PC-3 (cell line): ENCODE data around the gene ANKFN1.

Experiments
- EZH2 ChIP-seq: fragments of 300-600 bp; sonication (generic); IDR thresholded peaks from one replicate; pipeline ENCODE4 v1.6.1; 2017; ENCODE audit warnings: antibody characterized with exemption, mild to moderate bottlenecking, low read length; ENCODE audit not compliant: unreplicated experiment
- EZH2phosphoT487 ChIP-seq: fragments of 300-600 bp; sonication (generic); IDR thresholded peaks from 2 replicates; pipeline ENCODE4 v1.6.1; 2018; ENCODE audit warnings: mild to moderate bottlenecking, antibody characterized with exemption, low read length, borderline replicate concordance
- TF ChIP-seq, protein P1 (sequence below): fragments of 300-600 bp; sonication (generic); conservative IDR thresholded peaks from 2 replicates; pipeline ENCODE4 v1.5.1; 2017; ENCODE audit warnings: antibody characterized with exemption, low read depth, mild to moderate bottlenecking, low read length

DNA sequence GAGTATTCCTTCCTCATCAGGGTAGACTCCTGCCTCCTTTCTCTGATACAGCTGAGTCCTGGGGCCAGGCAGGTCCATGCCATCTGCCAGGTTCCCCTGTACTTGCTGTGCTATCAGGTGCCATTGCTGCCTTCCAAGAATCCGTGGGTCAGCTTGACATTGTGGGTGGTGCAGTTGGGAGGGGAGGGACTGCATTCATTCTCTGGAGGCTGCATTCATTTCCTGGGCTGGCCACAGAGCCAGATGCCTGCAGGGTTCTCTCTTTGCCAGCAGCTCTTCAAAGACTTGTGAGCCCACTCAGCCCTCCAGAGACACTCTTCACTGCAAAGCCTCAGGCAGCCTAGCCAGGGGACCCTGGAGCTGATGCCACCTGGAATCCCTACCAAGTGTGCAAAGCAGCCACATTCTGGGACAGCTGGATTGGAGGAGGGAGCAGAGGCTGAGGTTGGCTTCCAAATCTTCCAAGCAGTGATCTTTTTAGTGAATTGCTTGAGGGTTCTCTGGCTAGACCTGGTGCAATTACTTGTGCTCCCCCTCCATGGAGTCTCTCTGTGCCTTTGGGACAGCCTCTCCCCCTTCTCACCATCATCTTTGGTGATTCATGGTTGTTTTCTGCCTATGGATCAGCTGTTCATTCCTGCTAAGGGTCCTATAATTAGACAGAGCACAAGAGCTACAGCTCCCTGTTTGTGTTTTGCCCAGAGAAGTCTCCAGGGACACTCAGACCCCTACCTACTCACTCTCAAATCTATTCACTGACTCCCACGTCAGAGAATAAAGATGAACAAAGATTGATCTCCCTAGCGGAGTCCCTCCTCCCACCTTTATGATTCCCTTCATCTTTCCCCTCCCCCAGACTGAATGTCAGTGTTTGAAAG is 20.9 kb downstream of the ANKFN1 start:
- TF ChIP-seq, protein P1, sequence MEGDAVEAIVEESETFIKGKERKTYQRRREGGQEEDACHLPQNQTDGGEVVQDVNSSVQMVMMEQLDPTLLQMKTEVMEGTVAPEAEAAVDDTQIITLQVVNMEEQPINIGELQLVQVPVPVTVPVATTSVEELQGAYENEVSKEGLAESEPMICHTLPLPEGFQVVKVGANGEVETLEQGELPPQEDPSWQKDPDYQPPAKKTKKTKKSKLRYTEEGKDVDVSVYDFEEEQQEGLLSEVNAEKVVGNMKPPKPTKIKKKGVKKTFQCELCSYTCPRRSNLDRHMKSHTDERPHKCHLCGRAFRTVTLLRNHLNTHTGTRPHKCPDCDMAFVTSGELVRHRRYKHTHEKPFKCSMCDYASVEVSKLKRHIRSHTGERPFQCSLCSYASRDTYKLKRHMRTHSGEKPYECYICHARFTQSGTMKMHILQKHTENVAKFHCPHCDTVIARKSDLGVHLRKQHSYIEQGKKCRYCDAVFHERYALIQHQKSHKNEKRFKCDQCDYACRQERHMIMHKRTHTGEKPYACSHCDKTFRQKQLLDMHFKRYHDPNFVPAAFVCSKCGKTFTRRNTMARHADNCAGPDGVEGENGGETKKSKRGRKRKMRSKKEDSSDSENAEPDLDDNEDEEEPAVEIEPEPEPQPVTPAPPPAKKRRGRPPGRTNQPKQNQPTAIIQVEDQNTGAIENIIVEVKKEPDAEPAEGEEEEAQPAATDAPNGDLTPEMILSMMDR: no peak
- no peak for TF ChIP-seq EZH2
- TF ChIP-seq EZH2phosphoT487: no peak
